Ishikawa (cell line): ENCODE results near the gene RUFY2.

Experiments
- CEBPB ChIP-seq: IDR thresholded peaks from 2 replicates; pipeline ENCODE4 v1.6.1; 2012
- CREB1 ChIP-seq: IDR thresholded peaks from 2 replicates; pipeline ENCODE4 v1.6.1; 2012; ENCODE audit warnings: low read depth
- EP300 ChIP-seq: IDR thresholded peaks from 2 replicates; pipeline ENCODE4 v1.6.1; 2012; ENCODE audit warnings: borderline replicate concordance
- FOXM1 ChIP-seq: IDR thresholded peaks from 2 replicates; pipeline ENCODE4 v1.6.1; 2012; ENCODE audit warnings: low read depth, borderline replicate concordance
- NFIC ChIP-seq: IDR thresholded peaks from 2 replicates; pipeline ENCODE4 v1.6.1; 2012
- RAD21 ChIP-seq: IDR thresholded peaks from 2 replicates; pipeline ENCODE4 v1.6.1; 2012; ENCODE audit warnings: low read depth
- TAF1 ChIP-seq: IDR thresholded peaks from 2 replicates; pipeline ENCODE4 v1.6.1; 2012; ENCODE audit warnings: low read depth, mild to moderate bottlenecking
- TCF12 ChIP-seq: IDR thresholded peaks from 2 replicates; pipeline ENCODE4 v1.6.1; 2012; ENCODE audit warnings: low read depth
- TF ChIP-seq, protein P1 (sequence below): IDR thresholded peaks from 2 replicates; pipeline ENCODE4 v1.6.1; 2012
- TF ChIP-seq, protein P2 (sequence below): IDR thresholded peaks from 2 replicates; pipeline ENCODE4 v1.6.1; 2012; ENCODE audit warnings: low read depth, mild to moderate bottlenecking

DNA sequence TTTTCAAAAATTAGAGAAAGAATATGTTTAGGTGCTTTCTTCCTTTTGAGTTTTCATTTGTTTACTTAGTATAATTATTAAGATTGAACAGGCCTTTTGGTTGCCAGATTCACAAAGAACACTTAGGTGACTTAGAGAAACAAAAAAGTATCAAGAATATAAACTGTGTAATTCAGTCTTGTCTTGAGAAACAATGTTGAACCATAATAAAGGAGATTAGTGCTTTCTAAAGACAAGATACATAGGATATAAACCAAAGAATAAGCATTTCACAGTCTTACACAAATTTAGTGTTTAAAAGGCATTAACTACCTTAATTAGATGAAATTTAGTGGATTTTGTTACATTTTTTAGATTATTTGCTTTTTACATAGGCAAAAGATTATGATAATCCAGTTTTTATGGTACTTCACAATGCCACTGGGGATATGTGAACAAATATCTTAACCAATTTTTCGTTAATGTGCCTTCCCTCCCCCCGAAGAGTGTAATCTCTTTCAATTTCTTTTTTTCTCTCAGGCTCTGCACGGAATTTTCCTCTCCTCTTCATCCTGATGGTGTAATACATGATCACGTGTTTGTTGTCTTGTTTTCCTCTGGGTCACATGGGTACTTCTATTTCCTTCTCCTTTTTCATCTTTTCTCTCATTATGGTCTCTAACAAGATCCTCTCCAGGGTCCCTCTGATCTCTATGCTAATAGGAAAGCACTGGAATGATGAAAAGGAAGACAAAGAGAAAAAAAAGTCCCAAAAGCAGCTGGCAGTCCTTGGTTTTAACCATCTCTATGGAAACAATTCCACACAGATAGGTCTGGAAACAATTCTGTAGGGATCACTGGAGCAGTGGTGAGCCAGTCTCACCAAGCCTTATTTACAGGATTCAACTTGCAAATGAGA lies 78.9 kb downstream of the RUFY2 start:
- TF ChIP-seq CREB1 (no peak), EP300 (no peak), NFIC (no peak), TAF1 (no peak), RAD21 (no peak), CEBPB (peak; percentile 19; the same call in 1 of the 2 replicates), FOXM1 (no peak), TCF12 (no peak)
- TF ChIP-seq, protein P1, sequence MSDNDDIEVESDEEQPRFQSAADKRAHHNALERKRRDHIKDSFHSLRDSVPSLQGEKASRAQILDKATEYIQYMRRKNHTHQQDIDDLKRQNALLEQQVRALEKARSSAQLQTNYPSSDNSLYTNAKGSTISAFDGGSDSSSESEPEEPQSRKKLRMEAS, result no peak
- TF ChIP-seq, protein P2, sequence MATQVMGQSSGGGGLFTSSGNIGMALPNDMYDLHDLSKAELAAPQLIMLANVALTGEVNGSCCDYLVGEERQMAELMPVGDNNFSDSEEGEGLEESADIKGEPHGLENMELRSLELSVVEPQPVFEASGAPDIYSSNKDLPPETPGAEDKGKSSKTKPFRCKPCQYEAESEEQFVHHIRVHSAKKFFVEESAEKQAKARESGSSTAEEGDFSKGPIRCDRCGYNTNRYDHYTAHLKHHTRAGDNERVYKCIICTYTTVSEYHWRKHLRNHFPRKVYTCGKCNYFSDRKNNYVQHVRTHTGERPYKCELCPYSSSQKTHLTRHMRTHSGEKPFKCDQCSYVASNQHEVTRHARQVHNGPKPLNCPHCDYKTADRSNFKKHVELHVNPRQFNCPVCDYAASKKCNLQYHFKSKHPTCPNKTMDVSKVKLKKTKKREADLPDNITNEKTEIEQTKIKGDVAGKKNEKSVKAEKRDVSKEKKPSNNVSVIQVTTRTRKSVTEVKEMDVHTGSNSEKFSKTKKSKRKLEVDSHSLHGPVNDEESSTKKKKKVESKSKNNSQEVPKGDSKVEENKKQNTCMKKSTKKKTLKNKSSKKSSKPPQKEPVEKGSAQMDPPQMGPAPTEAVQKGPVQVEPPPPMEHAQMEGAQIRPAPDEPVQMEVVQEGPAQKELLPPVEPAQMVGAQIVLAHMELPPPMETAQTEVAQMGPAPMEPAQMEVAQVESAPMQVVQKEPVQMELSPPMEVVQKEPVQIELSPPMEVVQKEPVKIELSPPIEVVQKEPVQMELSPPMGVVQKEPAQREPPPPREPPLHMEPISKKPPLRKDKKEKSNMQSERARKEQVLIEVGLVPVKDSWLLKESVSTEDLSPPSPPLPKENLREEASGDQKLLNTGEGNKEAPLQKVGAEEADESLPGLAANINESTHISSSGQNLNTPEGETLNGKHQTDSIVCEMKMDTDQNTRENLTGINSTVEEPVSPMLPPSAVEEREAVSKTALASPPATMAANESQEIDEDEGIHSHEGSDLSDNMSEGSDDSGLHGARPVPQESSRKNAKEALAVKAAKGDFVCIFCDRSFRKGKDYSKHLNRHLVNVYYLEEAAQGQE, result no peak
